ENCODE data around the gene ANKRD24.
"Not testable (repeated sequence)": the region's sequence is repeated elsewhere in the genome, so short reads cannot be mapped to it uniquely, and the experiment has no call there.

Gene ANKRD24

GRCh38 chr19:4229179-4229931, 46.9 kb downstream of the ANKRD24 start, which contains the start of gene EBI3:
Gene EBI3 (plus strand): TSS chr19:4229523. CDS start chr19:4229551, 28 bp downstream.
- in situ Hi-C loops (cut with HindIII; ENCODE audit: low sequenced_read_pairs) = no loop called here

DNA sequence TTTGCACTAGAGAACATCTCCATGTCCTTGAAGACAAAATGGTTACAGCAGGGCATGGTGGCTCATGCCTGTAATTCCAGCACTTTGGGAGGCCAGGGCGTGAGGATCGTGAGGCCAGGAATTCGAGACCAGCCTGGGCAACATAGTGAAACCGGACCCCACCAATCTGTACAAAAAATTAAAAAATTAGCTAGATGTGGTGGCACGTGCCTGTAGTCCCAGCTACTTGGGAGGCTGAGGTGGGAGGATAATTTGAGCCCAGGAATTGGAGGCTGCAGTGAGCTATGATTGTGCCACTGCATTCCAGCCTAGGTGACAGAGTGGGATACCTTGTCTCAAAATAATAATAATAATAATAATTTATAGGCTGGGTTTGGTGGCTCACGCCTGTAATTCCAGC, 47.7 kb downstream of the ANKRD24 start:
- in situ Hi-C loops (cut with HindIII; ENCODE audit: low sequenced_read_pairs) = not testable (repeated sequence)

DNA sequence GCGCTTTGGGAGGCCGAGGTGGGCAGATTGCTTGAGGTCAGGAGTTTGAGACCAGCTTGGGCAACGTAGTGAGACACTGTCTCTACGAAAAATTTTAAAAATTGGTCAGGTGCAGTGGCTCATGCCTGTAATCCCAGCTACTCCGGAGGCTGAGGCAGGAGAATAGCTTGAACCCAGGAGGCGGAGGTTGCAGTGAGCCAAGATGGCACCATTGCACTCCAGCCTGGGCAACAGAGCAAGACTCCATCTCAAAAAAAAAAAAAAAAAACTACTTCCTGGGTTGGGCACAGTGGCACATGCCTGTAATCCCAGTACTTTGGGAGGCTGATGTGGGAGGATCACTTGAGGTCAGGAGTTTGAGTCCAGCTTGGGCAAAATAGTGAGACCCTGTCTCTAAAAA, 49.0 kb downstream of the ANKRD24 start:
- in situ Hi-C loops (cut with HindIII; ENCODE audit: low sequenced_read_pairs) = not testable (repeated sequence)

DNA sequence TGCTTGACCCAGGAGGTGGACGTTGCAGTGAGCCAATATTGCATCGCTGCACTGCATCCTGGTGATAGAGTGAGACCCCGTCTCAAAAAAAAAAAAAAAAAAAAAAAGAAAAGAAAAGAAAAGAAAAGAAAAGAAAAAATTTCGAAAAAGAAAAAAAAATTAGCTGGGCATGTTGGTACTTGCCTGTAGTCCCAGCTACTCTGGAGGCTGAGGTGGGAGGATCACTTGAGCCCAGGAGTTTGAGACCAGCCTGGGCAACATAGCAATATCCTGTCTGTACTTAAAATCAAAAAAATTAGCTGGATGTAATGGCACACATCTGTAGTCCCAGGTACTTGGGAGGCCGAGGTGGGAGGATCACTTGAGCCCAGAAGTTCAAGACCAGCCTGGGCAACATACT, 49.6 kb downstream of the ANKRD24 start:
- in situ Hi-C loops (cut with HindIII; ENCODE audit: low sequenced_read_pairs) = not testable (repeated sequence)

GRCh38 chr19:4232614-4233281, 50.3 kb downstream of the ANKRD24 start:
- in situ Hi-C loops (cut with HindIII; ENCODE audit: low sequenced_read_pairs) = no loop called here

DNA sequence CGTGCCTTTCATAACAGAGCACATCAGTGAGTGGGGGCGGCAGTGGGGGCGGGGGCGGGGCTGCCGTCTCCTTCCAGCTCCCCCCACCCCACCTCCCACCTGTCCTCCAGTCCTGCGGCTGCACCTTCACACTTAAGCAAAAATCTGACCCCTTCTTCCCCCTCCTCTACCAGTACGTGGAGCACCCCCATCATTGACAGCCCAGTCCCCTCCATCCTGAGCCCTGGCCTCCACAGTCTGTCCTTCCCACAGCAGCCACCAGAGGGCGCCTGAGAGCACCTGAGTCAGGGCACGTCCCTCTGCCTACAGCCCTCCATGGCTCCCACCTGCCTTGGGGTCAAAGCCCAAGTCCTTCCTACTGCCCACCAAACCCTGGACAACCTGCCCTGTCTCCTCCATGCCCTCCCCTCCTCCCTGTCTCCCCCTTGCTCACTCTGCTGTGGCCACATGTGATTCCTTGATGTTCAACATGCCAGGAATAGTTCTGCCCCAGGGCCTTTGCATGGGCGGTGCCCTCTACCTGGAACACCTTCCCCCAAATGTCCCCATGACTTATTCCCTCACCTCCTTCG, 50.9 kb downstream of the ANKRD24 start:
- in situ Hi-C loops (cut with HindIII; ENCODE audit: low sequenced_read_pairs) = no loop called here

- in situ Hi-C loops (cut with HindIII; ENCODE audit: low sequenced_read_pairs) = no loop called here
Observed at GRCh38 chr19:4234142-4234861, 51.8 kb downstream of the ANKRD24 start.

DNA sequence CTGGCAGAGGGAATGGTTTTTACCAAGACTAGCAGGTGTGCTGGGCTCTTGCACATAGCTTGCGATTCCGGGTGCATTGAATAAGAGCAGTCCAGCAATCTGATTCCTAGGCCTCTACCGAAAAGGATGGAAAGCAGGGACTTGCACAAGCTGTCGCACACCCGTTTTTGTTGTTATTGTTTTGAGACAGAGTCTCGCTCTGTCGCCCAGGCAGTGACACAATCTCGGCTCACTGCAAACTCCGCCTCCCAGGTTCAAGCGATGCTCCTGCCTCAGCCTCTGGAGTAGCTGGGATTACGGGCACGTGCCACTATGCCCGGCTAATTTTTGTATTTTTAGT, 52.3 kb downstream of the ANKRD24 start:
- in situ Hi-C loops (cut with HindIII; ENCODE audit: low sequenced_read_pairs) = no loop called here

DNA sequence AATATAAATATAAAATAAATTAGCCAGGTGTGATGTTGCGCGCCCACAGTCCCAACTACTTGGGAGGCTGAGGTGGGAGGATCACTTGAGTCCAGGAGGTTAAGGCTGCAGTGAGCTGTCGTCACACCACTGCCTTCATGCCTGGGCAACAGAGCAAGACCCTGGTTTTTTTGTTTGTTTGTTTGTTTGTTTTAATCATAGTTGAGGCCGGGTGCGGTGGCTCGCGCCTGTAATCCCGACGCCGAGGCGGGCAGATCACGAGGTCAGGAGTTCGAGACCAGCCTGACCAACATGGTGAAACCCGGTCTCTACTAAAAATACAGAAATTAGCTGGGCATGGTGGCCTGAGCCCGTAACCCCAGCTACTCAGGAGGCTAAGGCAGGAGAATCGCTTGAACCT, 55.0 kb downstream of the ANKRD24 start:
- in situ Hi-C loops (cut with HindIII; ENCODE audit: low sequenced_read_pairs) = not testable (repeated sequence)

DNA sequence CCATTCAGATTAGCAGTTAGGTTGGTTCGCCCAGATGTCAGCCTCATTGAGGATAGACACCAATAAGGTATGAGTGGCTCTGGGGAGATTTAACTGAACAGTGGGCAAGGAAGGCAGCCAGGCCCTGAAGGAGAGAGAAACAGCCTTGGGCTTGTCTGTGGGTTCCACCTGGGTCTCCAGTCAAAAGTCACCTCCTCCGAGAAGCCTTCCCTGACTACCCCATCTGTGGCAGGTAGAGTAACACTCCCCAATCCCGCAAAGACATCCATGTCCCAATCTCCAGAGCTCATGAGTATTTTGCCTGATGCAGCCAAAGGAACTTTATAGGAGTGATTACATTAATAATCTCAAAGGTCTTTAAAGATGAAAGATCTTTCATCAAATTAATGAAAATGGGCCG, 56.3 kb downstream of the ANKRD24 start:
- in situ Hi-C loops (cut with HindIII; ENCODE audit: low sequenced_read_pairs) = no loop called here

DNA sequence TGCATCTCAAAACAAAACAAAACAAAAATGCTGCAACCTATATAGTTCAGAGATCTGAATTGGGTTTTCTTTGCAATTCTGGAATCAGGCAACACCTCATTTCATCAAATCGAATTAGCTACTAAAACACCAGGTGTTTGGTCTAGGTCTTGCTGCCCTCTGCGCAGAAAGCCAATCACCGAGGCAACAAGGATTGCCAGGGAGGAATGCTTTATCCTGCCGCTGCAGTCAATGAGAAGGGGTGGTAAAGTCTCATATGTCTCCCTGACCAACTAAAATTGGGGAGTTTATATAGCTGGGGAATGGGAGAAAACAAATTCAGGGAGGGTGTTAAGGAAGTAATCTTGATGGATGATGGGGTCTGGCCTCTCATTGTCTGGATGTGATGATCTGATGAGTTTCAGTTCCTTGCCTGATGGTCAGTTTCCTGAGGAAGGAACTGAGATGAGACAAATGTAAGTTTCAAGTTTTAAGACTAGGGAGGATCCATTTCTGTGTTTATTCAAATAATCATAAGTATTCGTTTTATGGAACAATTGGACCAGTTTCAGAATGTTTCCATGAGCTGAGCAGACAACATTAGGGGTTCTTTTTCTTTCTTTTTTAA, 59.4 kb downstream of the ANKRD24 start:
- in situ Hi-C loops (cut with HindIII; ENCODE audit: low sequenced_read_pairs) = no loop called here

DNA sequence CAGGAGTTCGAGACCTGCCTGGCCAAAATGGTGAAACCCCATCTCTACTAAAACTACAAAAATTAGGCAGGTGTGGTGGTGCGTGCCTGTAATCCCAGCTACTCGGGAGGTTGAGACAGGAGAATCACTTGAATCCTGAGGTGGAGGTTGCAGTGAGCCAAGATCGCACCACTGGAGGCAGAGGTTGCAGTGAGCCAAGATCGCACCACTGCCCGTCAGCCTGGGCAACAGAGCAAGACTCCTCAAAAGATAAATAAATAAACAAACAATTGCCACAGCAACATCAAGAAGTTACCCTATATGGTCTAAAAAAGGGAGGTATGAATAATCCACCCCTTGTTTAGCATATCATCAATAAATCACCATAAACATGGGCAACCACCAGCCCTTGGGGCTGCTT, 63.4 kb downstream of the ANKRD24 start:
- in situ Hi-C loops (cut with HindIII; ENCODE audit: low sequenced_read_pairs) = not testable (repeated sequence)

DNA sequence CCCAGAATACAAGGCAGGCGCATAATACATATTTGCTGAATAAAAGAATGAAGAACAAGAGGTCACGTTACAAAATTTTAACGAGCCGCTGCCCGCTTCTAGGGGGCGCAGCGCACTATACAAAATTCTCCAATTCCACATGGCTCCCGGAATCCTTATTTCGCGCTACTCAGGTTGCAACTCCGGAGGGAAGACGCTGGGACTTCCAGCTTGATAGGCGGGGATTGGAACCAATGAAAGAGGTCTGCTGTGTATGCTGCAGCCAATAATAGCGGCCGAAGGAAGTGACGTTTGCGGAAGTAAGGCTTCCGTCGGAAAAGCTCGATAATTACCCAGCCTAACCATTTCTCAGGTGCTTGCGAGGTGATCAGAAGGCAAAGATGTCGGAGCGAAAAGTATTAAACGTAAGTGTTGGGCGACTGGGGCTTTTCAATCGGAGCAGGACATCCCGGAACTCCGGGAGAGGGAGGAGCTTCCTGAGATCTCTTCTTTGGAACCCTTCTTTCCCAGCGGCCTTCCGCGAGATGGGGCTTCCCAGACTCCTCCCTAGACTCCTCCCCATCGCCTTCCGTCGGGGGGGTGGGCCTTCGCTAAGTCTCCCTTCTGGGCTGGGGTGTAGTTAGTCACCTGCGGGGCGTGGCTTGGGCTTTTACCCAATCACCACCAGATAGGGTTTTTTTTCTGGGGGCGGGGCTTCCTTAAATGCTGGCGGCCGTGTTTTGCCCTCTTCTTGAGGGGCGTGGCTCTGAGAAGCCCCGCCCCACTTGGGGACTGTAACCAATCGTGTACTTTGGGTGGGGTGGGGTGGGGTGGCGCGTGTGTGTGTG, 64.5 kb downstream of the ANKRD24 start, which contains the start of gene YJU2:
Gene YJU2, plus strand, starts transcription at position 314 of the 827 bp plus-strand sequence. Its CDS starts 67 bp downstream, at position 381.
- in situ Hi-C loops (cut with HindIII; ENCODE audit: low sequenced_read_pairs) = no loop called here

GRCh38 chr19:4256563-4256962, 74.1 kb downstream of the ANKRD24 start:
- in situ Hi-C loops (cut with HindIII; ENCODE audit: low sequenced_read_pairs) = no loop called here

- in situ Hi-C loops (cut with HindIII; ENCODE audit: low sequenced_read_pairs) = no loop called here
Observed at GRCh38 chr19:4257025-4257424, 74.5 kb downstream of the ANKRD24 start.

- in situ Hi-C loops (cut with HindIII; ENCODE audit: low sequenced_read_pairs) = no loop called here
Observed at GRCh38 chr19:4258181-4258580, 75.7 kb downstream of the ANKRD24 start.

DNA sequence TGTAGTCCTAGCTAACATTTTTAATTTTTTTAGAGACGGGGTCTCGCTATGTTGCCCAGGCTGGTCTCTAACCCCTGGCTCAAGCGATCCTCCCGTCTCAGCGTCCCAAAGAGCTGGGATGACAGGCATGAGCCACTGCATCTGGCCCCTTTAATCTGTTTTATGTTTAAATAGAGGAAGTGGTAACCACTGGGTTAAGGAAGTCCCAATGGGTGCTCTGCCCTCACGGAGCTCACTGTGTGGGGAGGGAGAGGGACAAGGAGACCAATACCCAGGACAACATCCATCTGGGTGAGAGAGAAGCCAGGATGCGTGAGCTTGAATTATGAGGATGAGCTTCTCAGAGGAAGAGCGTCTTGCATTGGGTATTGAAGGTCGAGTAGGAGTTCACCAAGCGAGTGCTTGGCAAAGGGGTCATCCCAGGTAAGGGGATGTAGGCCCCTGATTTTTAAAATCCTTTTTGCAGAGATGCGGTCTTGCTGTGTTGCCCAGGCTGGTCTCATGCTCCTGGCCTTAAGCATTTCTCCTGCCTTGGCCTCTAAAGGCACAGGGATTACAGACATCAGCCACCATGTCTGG, 78.2 kb downstream of the ANKRD24 start:
- in situ Hi-C loops (cut with HindIII; ENCODE audit: low sequenced_read_pairs) = no loop called here

GRCh38 chr19:4264812-4265211, 82.3 kb downstream of the ANKRD24 start:
- in situ Hi-C loops (cut with HindIII; ENCODE audit: low sequenced_read_pairs) = no loop called here

DNA sequence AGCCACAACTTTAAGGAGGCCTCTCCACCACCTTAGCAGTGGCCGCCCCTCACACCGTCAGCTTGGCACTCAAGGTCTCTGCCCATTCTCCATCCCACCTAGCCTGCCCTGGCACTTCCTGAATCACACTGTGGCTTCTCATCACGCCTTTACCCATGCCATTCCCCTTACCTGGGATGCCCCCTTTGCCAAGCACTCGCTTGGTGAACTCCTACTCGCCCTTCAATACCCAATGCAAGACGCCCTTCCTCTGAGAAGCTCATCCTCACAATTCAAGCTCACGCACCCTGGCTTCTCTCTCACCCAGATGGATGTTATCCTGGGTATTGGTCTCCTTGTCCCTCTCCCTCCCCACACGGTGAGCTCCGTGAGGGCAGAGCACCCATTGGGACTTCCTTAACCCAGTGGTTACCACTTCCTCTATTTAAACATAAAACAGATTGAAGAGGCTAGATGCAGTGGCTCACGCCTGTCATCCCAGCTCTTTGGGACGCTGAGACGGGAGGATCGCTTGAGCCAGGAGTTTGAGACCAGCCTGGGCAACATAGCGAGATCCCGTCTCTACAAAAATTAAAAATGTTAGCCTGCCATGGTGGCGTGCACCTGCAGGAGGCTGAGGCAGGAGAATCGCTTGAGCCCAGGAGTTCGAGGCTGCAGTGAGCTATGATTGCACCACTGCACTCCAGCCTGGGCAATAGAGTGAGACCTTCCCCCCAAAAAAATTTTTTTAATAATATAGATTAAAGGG, 83.9 kb downstream of the ANKRD24 start:
- in situ Hi-C loops (cut with HindIII; ENCODE audit: low sequenced_read_pairs) = no loop called here

Measured in DLD1 (cell line).